ENCODE measurements around the gene RABGGTA.

The RABGGTA gene

GRCh38 chr14:24216345-24216699, 55.1 kb downstream of the RABGGTA start:
- no peak for DNase-seq (ENCODE audit: low read depth)
